Thymus (tissue), 11 donors: Measurements from ENCODE around the gene TJP1. TPM values are rescaled to one million over a fixed set of nuclear protein-coding genes. Genes with fewer than 3 reads are reported as not detected.
"Not testable (repeated sequence)": the region's sequence is repeated elsewhere in the genome, so short reads cannot be mapped to it uniquely, and the experiment has no call there.

Source experiments
- DNase-seq, 9 donors: peaks; one replicate each; pipeline ENCODE4 v3.0.0-alpha.2; 2013; ENCODE audit warnings: low spot score in 9 of 9, low read depth in 6 of 9, missing footprints in 1 of 9
- H3K27ac ChIP-seq, 2 donors: one replicate each; pipeline ENCODE4 v1.5.1; 2013; ENCODE audit warnings: control low read depth in 1 of 2, low read depth in 1 of 2, low read length in 1 of 2, mild to moderate bottlenecking in 1 of 2, moderate library complexity in 1 of 2
- H3K27me3 ChIP-seq, 2 donors: one replicate each; pipeline ENCODE4 v1.5.1; 2013; ENCODE audit warnings: low read length in 1 of 2; ENCODE audit not compliant: control insufficient read depth in 2 of 2, insufficient read depth in 1 of 2
- H3K36me3 ChIP-seq, 2 donors: one replicate each; pipeline ENCODE4 v1.5.1; 2013; ENCODE audit warnings: low read length in 1 of 2, mild to moderate bottlenecking in 1 of 2, moderate library complexity in 1 of 2; ENCODE audit not compliant: control insufficient read depth in 2 of 2, insufficient read depth in 2 of 2
- H3K4me1 ChIP-seq, 2 donors: one replicate each; pipeline ENCODE4 v1.5.1; 2013; ENCODE audit warnings: low read length in 2 of 2; ENCODE audit not compliant: control insufficient read depth in 2 of 2, insufficient read depth in 2 of 2
- H3K4me3 ChIP-seq, 2 donors: one replicate each; pipeline ENCODE4 v1.5.1; 2013; ENCODE audit warnings: low read length in 2 of 2, control low read depth in 1 of 2, mild to moderate bottlenecking in 1 of 2
- H3K9me3 ChIP-seq, 2 donors: one replicate each; pipeline ENCODE4 v1.5.1; 2013; ENCODE audit warnings: low read length in 1 of 2, mild to moderate bottlenecking in 1 of 2; ENCODE audit not compliant: control insufficient read depth in 2 of 2, insufficient read depth in 1 of 2
- WGBS: extraction: QIAGEN DNeasy Blood & Tissue Kit; methylation state at CpG from one replicate; pipeline ENCODE4 v1.1.7; 2013; 5-methylcytosine and 5-hydroxymethylcytosine counted together
- polyA plus RNA-seq: library from polyadenylated mRNA; stranded (reverse); fragments of 200-250 nt; gene quantifications from one replicate; pipeline ENCODE4 v1.2.3, GENCODE V29; 2013
- total RNA-seq: library from RNA; stranded (reverse); fragments of 120-200 nt; gene quantifications from one replicate; pipeline ENCODE4 v1.2.4, GENCODE V29; 2013
- donor health status: healthy.

TJP1 gene
- total and polyA plus RNA-seq, 2 donors = 7.3 to 11.5 TPM

DNA sequence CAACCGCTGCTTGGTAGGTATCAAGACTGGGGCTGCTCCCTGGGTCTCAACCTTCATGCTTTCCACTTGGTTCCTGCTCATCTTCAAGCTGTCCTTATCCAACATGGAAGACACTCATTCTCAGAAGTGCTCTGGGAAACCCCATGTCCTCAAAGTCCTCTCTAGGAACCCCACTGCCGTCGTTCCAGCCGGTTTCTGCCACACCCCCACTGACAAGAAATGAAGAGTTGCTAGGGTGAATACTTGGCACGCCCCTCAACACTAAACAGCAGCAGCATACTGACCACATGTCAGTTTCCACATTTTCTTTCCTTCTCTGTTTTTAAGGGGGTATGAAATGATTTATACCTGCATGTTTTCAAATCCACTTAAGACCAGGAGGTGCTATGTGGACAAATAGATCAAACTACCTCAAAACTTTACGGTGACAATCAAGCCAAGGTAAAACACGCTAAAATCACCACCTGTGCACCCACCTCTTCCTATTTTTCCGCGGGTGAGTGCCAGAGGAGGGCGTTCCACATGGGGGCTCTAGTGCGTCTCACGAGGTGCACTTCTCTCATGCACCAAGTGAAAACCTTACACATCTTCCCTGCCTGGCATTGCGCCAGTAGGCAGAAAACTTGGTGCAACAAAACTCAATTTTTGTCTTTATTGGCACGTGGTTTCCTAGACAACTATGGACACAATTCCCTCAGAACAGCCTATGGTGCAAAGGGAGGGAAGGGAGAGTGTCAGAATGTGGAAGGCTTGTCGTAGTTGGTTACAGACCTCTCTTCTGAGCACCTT is 125.1 kb downstream of the TJP1 start:
- H3K36me3 ChIP-seq = no peaks in the 10 kb centered on the region
- no peaks in the 10 kb centered on the region for H3K9me3 ChIP-seq
- H3K27me3 ChIP-seq = no peaks in the 10 kb centered on the region
- 90% methylated on average over 15 of the region's 15 CpGs for WGBS
- no peak overlapping the region for H3K4me3 ChIP-seq
- H3K27ac ChIP-seq = no peak overlapping the region
- no peaks in the 10 kb centered on the region for H3K4me1 ChIP-seq
- DNase-seq = no peak

DNA sequence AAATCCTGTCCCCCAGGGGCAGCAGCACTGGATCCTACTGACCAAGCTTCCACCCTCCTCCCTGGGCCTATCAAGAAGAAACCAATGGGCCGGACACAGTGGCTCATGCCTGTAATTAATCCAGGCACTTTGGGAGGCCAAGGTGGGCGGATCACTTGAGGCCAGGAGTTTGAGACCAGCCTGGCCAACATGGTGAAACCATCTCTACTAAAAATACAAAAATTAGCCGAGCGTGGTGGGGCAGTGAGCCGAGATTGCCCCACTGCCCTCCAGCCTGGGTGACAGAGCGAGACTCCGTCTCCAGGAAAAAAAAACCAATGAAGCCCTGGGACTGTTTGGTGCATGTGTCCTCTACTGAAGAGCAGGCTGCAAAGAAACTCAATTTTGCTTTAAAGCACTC is 125.8 kb downstream of the TJP1 start:
- H3K27me3 ChIP-seq, H3K27ac ChIP-seq, H3K4me1 ChIP-seq, H3K4me3 ChIP-seq, DNase-seq, H3K9me3 ChIP-seq, H3K36me3 ChIP-seq: not testable (repeated sequence)
- WGBS = 93% methylated on average over 7 of the region's 7 CpGs

DNA sequence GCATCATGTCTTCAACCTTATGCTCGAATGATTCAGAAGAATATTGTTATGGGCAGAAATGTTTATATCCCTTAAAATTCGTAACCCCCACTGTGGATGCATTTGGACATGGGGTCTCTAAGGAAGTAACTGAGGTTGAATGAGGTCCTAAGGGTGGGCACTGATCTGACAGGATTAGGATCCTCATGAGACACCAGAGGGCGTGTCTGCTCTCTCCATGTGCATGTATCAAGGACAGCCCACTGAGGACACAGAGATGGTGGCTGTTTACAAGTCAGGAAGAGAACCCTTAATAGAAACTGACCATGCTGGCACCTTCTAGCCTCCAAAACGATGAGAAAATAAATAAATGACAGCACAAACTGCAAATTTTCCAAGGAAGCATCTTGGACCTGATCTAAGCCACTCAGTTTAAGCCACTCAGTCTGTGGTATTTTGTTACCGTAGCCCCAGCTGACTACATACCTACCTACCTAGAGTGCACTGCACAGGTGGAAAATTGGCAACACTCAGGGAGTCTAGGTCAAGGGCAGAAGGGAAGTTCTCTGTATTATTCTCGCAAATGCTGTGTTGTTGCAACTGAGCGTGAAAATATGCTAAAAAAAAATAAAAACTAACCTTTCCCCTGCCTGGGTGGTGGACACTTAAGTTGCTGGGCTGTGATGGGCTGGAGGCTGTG is 126.6 kb downstream of the TJP1 start:
- Histone ChIP-seq H3K27ac (no peak overlapping the region), H3K27me3 (no peaks in the 10 kb centered on the region), H3K36me3 (no peaks in the 10 kb centered on the region), H3K4me1 (no peaks in the 10 kb centered on the region), H3K9me3 (no peaks in the 10 kb centered on the region), H3K4me3 (no peak overlapping the region)
- no peak for DNase-seq
- 86% methylated on average over 7 of the region's 7 CpGs for WGBS

DNA sequence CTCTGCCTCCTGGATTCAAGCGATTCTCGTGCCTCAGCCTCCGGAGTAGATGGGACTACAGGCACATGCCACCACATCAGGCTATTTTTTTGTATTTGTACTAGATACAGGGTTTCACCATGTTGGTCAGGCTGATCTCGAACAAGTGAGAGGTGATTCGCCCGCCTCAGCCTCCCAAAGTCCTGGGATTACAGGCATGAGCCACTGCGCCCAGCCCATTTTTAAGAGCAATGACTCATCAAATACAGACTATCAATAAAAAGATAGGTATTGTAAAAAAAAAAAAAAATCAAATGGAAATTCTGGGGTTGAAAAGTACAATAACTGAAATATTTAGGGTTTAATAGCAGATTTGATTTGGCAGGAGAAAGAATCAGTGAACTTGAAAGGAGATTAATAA is 129.0 kb downstream of the TJP1 start:
- DNase-seq = no peak
- no peaks in the 10 kb centered on the region for H3K36me3 ChIP-seq
- no peaks in the 10 kb centered on the region for H3K4me1 ChIP-seq
- no peaks in the 10 kb centered on the region for H3K27me3 ChIP-seq
- WGBS = 95% methylated on average over 7 of the region's 7 CpGs
- H3K4me3 ChIP-seq = no peak overlapping the region
- H3K27ac ChIP-seq = no peak overlapping the region
- no peaks in the 10 kb centered on the region for H3K9me3 ChIP-seq

DNA sequence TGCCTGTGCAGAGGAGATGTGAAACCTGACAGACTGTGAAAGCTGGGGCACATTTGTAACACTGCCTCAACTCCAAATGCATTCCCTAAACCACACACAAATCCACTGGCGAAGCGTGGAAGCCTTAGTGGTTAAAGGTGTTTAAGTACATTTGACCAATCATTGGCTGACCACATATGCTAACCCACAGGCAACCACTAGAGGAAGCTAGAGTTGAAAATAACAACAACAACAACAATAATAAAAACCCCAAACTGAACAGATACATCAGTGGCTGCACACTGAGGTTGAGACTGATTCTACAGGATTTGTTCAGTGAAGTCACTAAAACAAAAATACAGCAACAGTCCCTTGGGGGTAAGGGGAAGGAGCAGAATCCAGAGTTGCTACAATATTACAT is 129.7 kb downstream of the TJP1 start:
- no peaks in the 10 kb centered on the region for H3K27me3 ChIP-seq
- H3K27ac ChIP-seq = no peak overlapping the region
- WGBS = 45% methylated on average over 2 of the region's 2 CpGs
- H3K4me3 ChIP-seq = no peak overlapping the region
- no peaks in the 10 kb centered on the region for H3K9me3 ChIP-seq
- no peak for DNase-seq
- no peaks in the 10 kb centered on the region for H3K4me1 ChIP-seq
- no peaks in the 10 kb centered on the region for H3K36me3 ChIP-seq

DNA sequence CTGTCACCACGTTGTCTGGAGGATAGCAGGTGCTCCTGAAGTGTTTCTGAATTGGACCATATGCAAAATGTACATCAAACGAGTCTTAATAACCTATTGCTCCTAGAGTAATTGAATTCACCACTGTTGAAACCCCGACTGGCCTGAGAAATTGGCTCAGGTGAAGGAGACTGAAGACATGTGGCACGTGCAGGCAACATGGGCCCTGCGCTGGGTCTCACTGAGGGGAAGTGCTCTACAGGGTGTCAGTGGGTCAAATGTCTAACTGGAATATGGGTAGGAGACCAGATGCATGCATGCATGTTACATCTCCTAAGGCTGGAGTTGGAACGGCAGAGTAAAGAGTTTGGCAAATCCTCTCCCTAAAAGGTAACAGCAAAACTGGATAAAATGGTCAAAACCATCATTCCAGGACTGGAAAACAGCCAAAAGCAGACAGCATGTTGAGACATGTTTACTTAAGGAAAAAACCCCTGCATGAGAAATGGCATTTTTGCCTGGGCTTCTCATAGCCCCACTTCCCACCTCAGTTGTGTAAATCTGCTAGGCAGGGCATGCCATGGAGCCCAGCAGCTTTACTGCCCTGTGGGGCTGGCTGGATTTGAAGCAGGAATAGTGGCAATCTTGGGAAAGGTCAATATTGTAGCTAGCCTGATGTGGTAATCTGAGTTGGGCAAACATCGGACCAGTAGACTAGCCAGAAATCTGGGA is 131.3 kb downstream of the TJP1 start:
- no peak for DNase-seq
- no peaks in the 10 kb centered on the region for H3K27me3 ChIP-seq
- no peak overlapping the region for H3K4me3 ChIP-seq
- H3K4me1 ChIP-seq = no peaks in the 10 kb centered on the region
- 77% methylated on average over 7 of the region's 7 CpGs for WGBS
- H3K9me3 ChIP-seq = no peaks in the 10 kb centered on the region
- H3K36me3 ChIP-seq = no peaks in the 10 kb centered on the region
- no peak overlapping the region for H3K27ac ChIP-seq

DNA sequence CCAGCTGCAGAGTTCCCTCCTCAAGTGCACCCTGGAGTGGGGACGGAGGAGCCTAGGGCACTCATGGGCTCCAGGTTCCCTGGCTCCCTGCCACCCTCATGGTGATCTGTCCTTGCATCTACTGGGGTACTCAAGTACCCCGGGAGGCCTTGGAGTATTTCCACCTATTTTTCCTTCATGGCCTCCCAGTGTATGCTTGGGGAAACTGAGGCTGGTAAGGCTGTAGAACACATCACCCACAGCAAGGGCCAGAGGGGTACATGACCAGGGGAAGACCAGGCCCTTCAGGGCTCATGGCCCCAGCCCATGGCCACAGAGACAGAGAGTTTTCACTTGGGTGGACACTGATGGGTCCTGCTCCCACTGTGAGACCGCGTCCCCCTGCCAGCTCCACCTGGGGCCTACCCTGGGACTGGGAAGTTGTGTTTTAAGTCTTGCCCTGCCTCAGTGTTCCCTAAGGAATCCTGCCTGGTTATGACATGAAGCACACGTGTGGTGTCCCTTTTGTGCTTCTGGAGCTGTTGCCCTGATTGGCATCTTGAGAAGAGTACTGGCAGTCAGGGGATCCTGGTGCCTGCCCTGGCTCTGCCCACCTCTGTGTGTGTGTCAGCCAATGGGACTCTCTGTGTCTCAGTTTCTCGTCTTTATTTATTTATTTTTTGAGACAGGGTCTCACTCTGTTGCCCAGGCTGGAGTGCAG is 132.8 kb downstream of the TJP1 start:
- Histone ChIP-seq H3K4me3 (no peak overlapping the region), H3K36me3 (no peaks in the 10 kb centered on the region), H3K27me3 (no peaks in the 10 kb centered on the region), H3K4me1 (no peaks in the 10 kb centered on the region), H3K9me3 (no peaks in the 10 kb centered on the region), H3K27ac (no peak overlapping the region)
- WGBS = 96% methylated on average over 6 of the region's 6 CpGs
- no peak for DNase-seq

DNA sequence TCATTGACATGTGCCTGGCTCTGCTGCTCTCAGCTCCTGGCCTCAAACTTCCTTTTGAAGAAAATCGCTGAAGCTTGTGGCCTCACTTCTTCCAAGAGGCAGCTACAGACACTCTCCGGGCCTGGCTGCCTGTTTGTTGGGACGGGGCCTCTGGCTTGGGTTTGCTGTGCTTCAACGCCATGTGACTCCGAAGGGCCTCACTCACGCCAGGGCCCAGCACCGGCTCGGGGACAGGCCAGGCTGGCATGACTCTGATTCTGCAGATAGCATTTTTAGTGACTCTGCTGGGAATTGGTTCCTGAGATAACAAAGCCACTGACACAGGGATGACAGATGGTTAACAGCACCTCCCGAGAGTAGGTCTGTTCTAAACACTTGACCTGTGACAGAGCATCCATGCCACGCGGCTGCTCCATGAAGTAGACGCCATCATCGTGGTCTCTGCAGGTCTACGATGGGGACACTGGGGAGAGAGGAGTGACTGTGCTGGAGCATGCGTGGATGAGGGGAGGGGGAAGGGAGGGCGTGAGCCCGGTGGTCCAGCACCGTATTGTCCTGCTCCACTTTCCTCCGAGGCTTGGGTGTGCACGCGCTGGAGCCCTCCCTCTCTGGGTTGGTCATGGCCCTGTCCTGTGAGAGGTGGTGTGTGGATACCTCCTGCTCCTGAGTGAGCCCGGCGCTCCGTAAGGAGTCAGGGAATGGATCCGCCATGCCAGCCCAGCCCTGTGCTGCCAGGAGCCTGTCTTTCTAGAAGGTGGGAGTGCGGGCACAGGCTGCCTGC is 133.6 kb downstream of the TJP1 start:
- Histone ChIP-seq H3K27me3 (no peaks in the 10 kb centered on the region), H3K4me1 (no peaks in the 10 kb centered on the region), H3K27ac (no peak overlapping the region), H3K9me3 (no peaks in the 10 kb centered on the region), H3K4me3 (no peak overlapping the region), H3K36me3 (no peaks in the 10 kb centered on the region)
- 83% methylated on average over 26 of the region's 26 CpGs for WGBS
- DNase-seq = no peak
